Inflammatory macrophage treated with lipopolysaccharide for 4 hours (primary cell): ENCODE data around the gene DRP2.
A peak's percentile ranks its signal among the peaks of the same experiment; 100 is the strongest.
"Not testable (repeated sequence)": the region's sequence is repeated elsewhere in the genome, so short reads cannot be mapped to it uniquely, and the experiment has no call there.

Experiments
- DNase-seq: peaks from one replicate; pipeline ENCODE4 v3.0.0-alpha.2; 2020

DRP2 gene, protein sequence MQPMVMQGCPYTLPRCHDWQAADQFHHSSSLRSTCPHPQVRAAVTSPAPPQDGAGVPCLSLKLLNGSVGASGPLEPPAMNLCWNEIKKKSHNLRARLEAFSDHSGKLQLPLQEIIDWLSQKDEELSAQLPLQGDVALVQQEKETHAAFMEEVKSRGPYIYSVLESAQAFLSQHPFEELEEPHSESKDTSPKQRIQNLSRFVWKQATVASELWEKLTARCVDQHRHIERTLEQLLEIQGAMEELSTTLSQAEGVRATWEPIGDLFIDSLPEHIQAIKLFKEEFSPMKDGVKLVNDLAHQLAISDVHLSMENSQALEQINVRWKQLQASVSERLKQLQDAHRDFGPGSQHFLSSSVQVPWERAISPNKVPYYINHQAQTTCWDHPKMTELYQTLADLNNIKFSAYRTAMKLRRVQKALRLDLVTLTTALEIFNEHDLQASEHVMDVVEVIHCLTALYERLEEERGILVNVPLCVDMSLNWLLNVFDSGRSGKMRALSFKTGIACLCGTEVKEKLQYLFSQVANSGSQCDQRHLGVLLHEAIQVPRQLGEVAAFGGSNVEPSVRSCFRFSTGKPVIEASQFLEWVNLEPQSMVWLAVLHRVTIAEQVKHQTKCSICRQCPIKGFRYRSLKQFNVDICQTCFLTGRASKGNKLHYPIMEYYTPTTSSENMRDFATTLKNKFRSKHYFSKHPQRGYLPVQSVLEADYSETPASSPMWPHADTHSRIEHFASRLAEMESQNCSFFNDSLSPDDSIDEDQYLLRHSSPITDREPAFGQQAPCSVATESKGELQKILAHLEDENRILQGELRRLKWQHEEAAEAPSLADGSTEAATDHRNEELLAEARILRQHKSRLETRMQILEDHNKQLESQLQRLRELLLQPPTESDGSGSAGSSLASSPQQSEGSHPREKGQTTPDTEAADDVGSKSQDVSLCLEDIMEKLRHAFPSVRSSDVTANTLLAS

GRCh38 chrX:101219116-101219863 is at the start of gene DRP2:
Gene DRP2 (plus strand): TSS chrX:101219786. CDS start chrX:101231648, 11,862 bp downstream.
- DNase-seq = no peak

DNA sequence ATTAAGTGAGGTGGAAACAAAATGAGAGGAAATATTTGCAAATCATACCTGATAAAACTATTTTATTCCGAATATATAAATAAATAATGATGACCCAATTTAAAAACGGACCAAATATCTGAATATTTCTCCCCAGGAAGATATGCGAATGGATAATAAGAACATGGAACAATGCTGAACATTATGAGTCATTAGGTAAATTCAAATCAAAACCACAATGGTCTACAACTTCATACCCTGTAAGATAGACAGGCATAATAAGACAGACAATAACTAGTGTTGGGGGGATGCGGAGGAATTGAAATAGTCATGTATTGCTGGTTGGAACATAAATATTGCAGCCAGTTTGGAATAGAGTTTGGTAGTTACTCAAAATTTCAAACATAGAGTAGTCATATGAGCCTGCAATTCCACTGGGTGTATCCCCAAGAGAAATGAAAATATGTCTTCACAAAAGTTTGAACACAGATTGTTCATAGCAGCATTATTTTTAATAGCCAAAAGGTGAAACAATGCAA is 47.6 kb upstream of the DRP2 start:
- DNase-seq = no peak

DNA sequence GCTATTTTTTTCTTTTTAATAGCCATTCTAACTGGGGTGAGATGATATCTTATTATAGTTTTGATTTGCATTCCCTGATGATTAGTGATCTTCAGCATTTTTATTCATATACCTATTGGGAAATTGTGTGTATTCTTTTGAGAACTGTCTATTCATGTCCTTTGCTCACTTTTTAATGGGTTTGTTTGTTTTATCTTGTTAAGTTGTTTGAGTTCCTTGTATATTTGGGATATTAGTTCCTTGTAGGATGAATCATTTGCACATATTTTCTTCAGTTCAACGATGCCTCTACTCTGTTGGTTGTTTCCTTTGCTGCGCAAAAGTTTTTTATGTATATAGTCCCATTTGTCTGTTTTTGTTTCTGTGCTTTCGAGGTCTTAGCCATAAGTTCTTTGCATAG is 43.1 kb upstream of the DRP2 start:
- no peak for DNase-seq

DNA sequence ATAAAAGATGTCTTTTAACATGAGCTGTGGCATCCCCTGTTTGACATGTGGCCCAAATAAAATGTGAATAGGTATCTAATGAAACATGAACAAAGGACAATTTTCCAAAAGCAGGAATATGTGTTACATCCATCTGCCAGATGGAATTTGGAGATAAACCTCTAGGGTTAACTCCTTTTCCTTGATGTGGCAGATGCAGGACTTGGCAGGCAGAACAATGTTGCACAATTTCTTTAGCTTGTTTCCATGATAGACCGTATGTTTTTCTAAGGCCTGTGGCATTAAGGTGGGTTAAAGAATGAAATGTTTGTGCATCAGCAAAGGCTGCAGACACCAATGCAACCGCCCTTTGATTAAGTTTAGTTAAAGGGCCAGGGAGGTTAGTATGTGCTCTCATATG is 34.7 kb upstream of the DRP2 start:
- not testable (repeated sequence) for DNase-seq

DNA sequence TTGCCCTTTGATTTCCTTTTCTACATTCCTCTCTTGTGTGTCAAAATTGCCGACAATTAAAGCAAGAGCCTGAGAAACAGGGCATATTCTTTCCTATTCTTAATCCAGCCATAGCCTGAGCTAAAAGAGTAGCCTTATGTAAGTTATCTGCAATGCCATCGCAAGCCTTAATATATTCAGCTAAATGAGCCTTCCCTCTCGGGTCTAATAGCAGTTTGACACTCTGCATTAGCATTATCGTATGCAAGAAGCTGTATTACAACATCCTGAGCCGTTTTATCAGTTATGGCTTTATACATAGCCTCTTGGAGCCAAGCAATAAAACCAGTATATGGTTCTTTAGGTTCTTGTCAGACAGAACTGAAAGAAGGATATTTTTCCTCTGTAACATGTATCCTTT is 31.6 kb upstream of the DRP2 start:
- not testable (repeated sequence) for DNase-seq

DNA sequence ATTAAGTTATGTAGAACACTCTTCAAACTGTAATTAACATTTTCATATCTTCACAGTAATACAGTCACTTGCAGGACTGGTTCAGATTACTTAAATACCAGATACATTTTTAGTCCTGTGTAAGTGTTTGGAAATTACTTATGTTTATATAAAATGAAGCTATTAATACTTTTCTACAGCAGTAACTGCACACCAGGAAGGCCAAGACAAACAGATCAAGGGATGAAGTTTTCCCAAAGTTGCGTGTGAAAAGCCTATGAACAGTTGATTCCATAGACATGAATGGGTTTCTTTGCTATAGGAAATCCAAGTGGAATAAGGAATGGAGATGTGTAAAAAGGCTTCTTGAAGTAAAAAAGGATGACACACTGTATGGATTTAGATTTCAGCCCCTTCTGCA is 28.9 kb upstream of the DRP2 start:
- no peak for DNase-seq

GRCh38 chrX:101191217-101191750 is 28.3 kb upstream of the DRP2 start:
- DNase-seq = no peak

GRCh38 chrX:101195442-101196173 is 24.0 kb upstream of the DRP2 start:
- DNase-seq = no peak

GRCh38 chrX:101203761-101204351 is 15.7 kb upstream of the DRP2 start:
- DNase-seq = no peak

- peak; percentile 16 for DNase-seq
These were observed 13.1 kb upstream of the DRP2 start for GRCh38 chrX:101206471-101206870.

DNA sequence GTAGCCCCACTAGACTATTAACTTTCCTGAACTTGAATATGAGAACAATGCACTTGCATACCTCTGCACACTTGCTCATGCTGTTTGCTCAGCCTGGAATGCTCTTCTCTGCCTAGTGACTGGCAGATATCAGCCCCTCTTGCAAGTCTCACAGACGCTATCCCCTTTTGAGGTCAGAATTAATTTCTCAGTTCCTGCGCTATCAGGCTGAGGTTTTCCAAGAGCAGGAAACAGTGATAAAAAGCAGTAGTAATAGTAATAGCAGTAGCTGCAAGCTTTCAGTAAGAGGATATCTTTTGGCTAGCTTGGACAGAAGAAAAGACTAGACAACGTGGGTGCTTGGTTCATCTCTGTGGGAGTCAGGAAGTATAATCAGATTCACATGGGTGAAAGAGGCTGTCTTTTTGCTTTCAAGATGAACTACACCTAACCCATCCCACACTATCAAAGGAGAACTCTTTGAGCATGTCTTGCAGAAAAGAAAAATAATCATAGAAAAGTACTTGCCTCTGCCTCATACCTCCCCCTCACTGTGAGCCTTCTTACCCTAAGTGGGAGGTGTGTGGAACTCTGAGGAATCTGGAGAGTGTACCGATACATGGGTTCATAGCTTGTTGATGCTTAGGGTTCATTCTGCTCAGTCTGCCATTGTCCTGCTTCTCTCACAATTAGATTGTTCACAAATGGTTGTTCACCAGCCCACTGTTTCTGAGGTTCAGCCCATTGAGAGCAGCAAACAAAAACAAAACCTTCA is 11.3 kb upstream of the DRP2 start:
- DNase-seq = no peak

GRCh38 chrX:101210630-101211029 is 9.0 kb upstream of the DRP2 start:
- no peak for DNase-seq

GRCh38 chrX:101217689-101218088 is 1.9 kb upstream of the DRP2 start:
- DNase-seq = no peak

DNA sequence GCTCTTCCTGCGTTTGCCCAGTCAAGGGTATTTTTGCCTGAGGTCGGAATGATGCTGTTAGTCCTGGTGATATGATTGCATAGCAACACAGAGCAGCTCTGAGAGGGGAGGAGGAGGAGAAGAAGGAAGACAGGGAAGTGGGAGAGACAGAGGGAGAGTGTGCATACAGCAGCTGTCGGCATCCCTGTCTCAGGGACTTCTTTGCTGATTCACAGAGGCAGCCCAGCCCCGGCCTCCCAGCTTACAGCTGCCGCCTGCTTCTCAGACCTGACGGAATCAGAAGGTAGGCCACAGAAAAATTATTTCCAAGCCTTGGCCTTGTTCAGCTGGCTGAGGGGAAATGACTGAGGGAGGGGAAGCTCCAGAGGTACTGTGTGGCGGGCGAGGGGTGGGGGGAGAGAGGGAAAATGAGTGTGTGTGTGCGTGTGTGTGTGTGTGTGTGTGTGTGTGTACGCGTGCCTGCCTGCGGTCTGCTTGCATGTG is 319 bp downstream of the DRP2 start:
- DNase-seq = no peak

DNA sequence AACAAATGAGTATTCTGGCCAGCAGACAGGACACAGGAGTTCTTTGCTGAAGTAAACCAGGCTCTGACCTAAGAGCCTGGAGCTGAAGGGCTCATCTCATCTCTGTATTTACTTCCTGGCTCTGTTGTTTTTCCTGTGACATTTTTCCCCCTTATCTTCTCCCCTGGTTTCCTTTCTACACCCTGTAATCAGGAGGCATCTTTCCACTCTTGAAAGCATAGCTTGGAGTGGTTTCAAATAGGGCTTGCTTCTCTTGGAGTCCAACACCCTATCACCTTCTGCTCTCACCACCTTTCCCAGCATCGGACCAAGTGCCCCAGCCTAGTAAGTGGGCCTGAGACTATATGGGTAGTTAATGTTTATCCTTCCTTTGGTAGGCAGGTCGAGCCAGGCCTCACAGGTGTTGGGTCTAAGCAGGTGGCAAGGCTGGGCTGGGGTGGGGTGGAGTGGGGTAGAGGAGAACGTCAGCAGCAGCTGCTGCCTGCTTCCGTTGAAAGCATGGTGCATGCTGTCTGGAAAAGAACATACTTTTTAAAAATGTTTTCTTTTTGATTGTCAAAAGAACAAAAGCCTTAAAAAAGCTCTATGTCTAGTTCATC is 1.2 kb downstream of the DRP2 start:
- no peak for DNase-seq

DNA sequence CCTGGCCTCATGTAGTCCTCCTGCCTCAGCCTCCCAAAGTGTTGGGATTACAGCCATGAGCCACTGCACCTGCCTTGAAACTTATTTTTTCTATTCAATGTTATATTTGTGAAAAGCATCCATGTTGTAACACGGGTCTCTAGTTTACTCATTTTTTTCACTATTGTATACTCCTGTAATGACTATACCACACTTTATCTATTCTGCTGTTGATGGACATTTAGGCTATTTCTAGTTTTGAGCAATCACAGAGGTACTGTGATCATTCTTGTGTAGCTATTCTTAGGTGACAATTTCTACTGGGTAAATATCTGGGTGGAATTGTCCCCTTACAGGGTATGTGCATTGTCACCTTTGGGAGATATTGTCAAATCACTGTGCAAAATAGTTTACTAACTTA is 3.6 kb downstream of the DRP2 start:
- no peak for DNase-seq

- DNase-seq = no peak
These were observed 9.6 kb downstream of the DRP2 start for GRCh38 chrX:101229170-101229569.

GRCh38 chrX:101230636-101231035 is 11.1 kb downstream of the DRP2 start:
- no peak for DNase-seq

GRCh38 chrX:101231080-101231479 is 11.5 kb downstream of the DRP2 start:
- DNase-seq = no peak

GRCh38 chrX:101232316-101232715 is 12.7 kb downstream of the DRP2 start:
- no peak for DNase-seq
